ENCODE measurements around the gene ABHD2. TPM values are rescaled to one million over a fixed set of nuclear protein-coding genes. Genes with fewer than 3 reads are reported as not detected.
"Not testable (repeated sequence)": the region's sequence is repeated elsewhere in the genome, so short reads cannot be mapped to it uniquely, and the experiment has no call there.

ABHD2 gene
- polyA plus RNA-seq, 1 experiment, result 51.5 TPM

DNA sequence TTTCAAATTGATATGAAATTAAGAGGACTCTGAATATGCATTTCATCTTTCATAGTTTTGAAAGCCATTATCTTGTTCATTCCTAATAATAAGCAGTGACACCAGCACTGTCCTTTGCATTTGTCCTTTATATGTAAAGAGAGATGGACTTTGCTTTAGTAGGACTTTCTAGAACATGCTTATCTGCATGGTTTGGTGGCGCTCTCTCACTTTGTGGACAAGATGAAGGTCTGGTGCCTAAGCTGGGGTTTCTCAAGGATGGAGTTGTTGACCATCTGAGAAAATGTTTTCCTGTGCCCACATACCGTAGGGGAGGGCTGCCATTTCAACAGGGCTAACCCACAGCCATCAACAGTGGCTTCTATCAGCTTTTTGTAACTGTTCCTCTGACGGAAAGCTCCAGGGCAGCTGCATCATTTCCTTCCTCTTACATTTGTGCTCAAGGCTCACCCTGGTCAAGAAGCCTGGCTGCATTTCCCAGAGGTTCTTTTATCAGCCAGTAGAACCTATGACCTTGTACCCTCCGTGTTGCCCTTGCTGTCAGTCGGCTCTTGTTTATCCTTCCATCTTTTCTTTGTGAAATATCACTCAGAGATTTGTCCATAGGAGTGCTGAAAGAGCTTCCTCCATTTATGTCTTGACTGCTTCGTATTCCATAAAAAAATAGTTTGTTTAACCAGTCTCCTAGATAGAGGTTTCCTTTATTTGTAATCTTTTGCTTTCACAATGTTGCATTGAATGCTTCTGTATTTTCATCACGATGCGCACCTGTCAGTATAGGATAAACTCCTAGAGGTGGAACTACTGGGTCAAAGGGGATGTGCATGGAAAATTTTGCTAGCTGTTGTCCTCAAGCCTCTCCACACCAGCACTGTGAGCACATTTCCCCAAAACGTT is 44.6 kb downstream of the ABHD2 start:
- CTCF ChIA-PET, result interaction anchor here (0.7 to 3.7 kb wide), 6 partner anchors 9 to 228 kb away, joined by 3 to 17 read pairs (median 4); no protein-coding TSS in a partner anchor
- POLR2A ChIA-PET, result no interaction called here
- Histone ChIP-seq H3K4me3 (ENCODE audit: low read depth, low read length) (no peak overlapping the region), H3K27ac (ENCODE audit: low read depth, low read length) (no peak overlapping the region), H3K9me3 (ENCODE audit: control insufficient read depth, insufficient read depth, low read length) (no peaks in the 10 kb centered on the region), H3K27me3 (ENCODE audit: control insufficient read depth, insufficient read depth, low read length) (no peaks in the 10 kb centered on the region)
- TF ChIP-seq CTCF (IDR thresholded peaks at IDR 0.05; ENCODE audit: low read depth, low read length), result no peak
- DNase-seq (ENCODE audit: low read depth, low spot score), result no peak

- CTCF ChIA-PET, result interaction anchor here (1.5 kb wide), 1 partner anchor 43 kb away, joined by 3 read pairs; no protein-coding TSS in a partner anchor
- H3K4me3 ChIP-seq (ENCODE audit: low read depth, low read length); POLR2A ChIA-PET; DNase-seq (ENCODE audit: low read depth, low spot score); H3K27me3 ChIP-seq (ENCODE audit: control insufficient read depth, insufficient read depth, low read length); H3K27ac ChIP-seq (ENCODE audit: low read depth, low read length); H3K9me3 ChIP-seq (ENCODE audit: control insufficient read depth, insufficient read depth, low read length): not testable (repeated sequence)
Measured at GRCh38 chr15:89135387-89136077, 47.3 kb downstream of the ABHD2 start.

DNA sequence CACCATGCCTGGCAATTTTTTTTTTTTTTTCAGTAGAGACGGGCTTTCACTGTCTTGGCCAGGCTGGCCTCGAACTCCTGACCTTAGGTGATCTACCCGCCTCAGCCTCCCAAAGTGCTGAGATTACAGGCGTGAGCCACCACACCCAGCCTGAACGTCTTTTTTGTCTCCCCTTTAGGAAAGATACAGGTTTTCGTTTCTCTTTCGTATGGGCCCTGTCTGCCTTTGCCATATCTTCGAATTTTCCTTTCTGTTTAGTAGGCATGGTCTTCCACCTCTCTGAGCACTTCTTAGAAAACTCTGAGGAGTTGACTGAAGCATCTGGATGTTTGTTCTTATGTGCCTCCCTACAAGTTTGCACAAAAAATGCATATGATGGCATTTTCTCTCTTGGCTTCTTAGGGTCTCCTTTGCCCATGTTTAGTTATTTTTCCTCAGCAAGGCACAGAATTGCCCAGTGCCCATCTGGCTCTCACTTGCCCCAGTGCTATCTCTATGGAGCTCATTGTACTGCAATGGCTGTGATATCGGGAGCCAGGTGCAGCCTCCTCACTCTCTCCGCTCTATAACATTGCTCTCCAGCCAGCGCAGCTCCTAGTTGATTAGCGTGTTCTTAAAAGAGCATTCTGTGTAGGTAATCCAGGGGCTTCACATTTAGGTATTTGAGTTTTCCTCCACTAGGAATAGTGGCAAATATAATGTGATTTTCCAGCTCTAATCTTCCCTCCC is 48.0 kb downstream of the ABHD2 start:
- Histone ChIP-seq H3K27ac (ENCODE audit: low read depth, low read length) (no peak overlapping the region), H3K27me3 (ENCODE audit: control insufficient read depth, insufficient read depth, low read length) (no peaks in the 10 kb centered on the region), H3K4me3 (ENCODE audit: low read depth, low read length) (no peak overlapping the region), H3K9me3 (ENCODE audit: control insufficient read depth, insufficient read depth, low read length) (no peaks in the 10 kb centered on the region)
- POLR2A ChIA-PET, result no interaction called here
- no peak for TF ChIP-seq CTCF (IDR thresholded peaks at IDR 0.05; ENCODE audit: low read depth, low read length)
- CTCF ChIA-PET, result interaction anchor here (1.5 kb wide), 1 partner anchor 42 kb away, joined by 3 read pairs; no protein-coding TSS in a partner anchor
- no peak for DNase-seq (ENCODE audit: low read depth, low spot score)

DNA sequence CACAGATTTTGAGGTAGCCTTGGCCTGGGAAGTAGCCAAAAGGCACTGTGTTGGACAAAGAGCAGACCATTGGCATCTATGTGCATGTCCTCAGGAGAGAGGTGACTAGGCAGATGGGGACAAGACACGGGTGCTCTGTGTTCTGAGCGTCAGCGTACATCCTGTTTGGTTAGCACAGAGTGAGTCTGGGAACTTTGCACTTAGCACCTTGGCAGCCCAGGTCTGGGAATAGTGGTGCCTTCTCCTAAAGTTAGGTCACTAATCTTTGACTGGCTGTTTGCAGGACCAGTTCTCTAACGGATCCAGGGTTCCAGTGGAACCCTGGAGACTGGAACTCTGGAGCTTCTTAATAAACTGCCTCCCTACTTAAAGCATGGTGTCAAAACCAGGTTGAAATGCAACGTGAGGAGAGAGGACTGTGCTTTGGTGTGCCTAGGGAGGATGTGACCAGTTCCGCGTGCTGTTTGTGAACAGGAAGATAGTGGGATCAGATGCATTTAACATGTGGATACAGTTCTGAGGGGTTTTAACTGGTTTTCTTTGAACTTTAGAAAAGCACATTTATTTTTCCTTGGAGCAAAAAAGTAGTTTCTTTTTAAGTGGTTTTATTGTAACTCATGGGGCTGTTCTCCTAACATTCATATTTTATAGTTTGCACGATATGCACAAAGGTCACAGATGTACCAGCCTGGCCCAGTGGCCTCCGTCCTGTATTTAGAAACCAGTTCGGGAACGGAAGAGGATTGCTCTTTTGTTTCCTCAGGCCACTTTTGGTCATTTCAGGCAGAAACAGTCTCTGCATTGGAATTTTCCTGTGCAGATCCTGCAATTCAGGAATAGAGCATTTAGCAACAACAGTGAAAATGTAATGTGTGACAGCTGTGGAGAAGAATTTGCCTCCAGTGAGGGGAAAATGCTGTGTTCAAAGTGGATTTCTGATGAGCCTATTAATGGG is 48.8 kb downstream of the ABHD2 start:
- H3K27ac ChIP-seq (ENCODE audit: low read depth, low read length), result no peak overlapping the region

More for the DNA sequence above, 48.8 kb downstream of the ABHD2 start:
- H3K27me3 ChIP-seq (ENCODE audit: control insufficient read depth, insufficient read depth, low read length), result no peaks in the 10 kb centered on the region
- CTCF ChIA-PET, result interaction anchor here (2.0 kb wide), 1 partner anchor 41 kb away, joined by 5 read pairs; no protein-coding TSS in a partner anchor
- POLR2A ChIA-PET, result no interaction called here
- H3K4me3 ChIP-seq (ENCODE audit: low read depth, low read length), result no peak overlapping the region
- H3K9me3 ChIP-seq (ENCODE audit: control insufficient read depth, insufficient read depth, low read length), result no peaks in the 10 kb centered on the region
- DNase-seq (ENCODE audit: low read depth, low spot score), result no peak
- TF ChIP-seq CTCF (IDR thresholded peaks at IDR 0.05; ENCODE audit: low read depth, low read length), result no peak
